Stimulated activated CD8-positive, alpha-beta memory T cell treated with anti-CD3 and anti-CD28 coated beads, Interleukin-7, amount 100 ng/mL, for 1 hour (primary cell): ENCODE measurements around the gene MYO1D.
A peak's percentile ranks its signal among the peaks of the same experiment; 100 is the strongest.
"Not testable (repeated sequence)": the region's sequence is repeated elsewhere in the genome, so short reads cannot be mapped to it uniquely, and the experiment has no call there.

Source experiments
- DNase-seq, 2 donors: peaks; one replicate each; pipeline ENCODE4 v3.0.0-alpha.2; 2020; ENCODE audit warnings: low read depth in 2 of 2

The MYO1D gene

DNA sequence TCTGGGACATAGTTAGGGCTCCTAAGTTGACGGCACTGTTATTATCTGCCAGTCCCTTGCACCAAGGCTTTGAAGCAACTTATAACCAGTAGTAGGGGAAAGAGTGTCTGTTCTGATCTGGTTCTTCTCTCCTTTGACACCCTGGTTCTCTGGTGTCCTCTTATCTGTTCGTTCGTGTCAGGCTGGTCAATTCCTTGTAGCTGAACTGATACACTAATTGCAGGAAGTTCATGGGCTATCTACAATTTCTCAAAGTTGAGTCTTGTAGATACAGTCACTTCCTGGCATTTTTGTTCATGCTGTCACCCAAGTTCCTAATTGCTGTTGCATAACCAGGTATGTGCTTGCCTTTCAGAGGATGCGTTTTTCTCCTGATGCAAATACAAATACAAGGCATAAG is 17.3 kb upstream of the MYO1D start:
- DNase-seq, result no peak

- DNase-seq, result not testable (repeated sequence)
These were observed 10.5 kb upstream of the MYO1D start for GRCh38 chr17:32887410-32887809.

GRCh38 chr17:32886951-32887350 is 10.0 kb upstream of the MYO1D start:
- DNase-seq, result not testable (repeated sequence)

DNA sequence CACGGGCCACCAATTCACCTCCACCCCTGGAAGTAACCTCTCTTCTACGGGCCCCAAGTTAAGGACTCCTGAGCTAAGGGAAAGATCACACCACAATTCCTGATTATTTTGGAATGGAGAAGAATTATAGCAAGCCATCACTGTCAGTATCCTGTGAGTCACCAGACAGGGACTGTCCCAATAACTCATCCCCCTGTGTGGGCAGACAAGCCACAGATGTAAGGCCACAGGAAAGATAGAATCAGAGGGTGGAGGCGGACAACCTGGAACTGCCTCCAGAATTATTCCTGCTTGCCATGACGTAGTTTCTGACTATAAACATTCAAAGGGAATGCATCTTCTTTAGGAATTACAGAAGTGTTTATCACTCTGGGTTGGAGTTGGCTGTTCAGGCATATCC is 5.8 kb upstream of the MYO1D start:
- no peak for DNase-seq

DNA sequence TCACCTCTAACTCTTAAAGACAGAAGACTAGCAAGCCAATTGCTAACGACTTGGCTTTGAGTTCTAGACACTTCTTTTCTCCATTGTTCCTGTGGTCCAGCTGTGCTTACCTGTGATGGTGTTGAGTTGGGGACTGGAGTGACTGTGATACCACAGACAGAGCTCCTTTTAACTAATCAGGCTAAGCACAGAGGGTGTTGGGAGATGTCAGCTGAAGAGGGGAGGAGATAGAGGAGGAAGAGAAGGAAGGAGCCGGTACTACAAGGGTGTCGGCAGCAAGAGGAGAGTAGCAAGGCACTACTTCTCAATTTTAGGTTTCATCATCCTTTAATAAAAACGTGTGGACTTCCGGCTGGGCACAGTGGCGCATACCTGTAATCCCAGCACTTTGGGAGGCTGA is 5.1 kb upstream of the MYO1D start:
- DNase-seq, result no peak

DNA sequence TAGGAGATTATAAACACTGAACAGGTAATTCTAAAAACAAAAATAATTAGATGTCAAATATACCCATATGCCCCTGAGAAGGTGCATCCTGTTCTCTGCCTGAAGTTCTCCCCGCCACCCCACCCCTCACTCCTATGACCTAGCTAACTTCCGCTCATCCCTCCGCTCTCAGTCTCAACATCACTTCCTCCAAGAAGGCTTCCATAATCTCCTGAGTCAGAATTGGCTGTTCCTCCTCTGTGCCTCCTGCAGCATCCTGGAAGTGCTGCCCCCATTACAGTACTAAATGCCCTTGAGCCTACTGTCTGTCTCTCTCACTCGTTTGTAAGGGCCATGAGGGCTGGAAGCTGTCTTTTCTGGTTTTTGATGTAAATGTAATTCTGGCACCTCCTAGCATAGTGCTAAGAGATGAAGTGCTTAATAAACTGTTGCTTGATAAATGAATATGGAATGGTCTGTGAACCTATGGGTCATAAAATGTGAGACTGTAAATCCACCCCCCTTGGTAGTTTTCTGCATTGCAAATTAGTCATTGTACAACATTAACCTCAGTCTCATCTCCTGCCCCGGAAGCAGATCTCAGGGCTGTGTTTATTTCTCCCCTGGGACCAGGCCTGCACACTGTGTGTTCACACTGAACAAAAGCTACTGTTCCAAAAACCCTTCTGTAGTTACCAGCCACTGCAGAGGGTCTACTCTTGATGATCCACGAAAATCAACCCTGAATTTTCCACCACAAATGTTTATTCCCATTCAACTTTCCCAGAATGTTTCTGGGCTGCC is 3.9 kb upstream of the MYO1D start:
- DNase-seq, result no peak

DNA sequence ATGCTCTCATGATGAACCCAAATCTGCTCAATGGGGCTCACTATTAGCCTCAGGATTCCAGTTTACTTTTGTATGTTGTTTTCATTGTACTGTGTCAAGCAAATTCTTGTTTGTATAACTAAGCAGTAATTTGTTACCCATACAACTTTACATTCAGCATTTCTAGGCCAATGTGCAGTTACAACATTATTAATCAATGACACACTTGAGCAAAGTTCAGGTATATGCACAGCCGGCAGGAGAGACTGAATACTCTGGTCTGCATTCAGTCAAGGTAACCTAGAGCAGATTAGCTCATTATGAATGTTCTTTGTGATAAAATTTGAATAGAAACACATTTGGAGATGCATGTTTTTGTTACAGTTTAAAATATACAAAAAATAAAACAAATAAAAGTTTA is 2.2 kb upstream of the MYO1D start:
- no peak for DNase-seq

- no peak for DNase-seq
These were observed 1.3 kb upstream of the MYO1D start for GRCh38 chr17:32878211-32878610.

GRCh38 chr17:32877164-32877764 is 340 bp upstream of the MYO1D start:
- DNase-seq, result peak; percentile 78 to 82

- DNase-seq, result no peak
These were observed 954 bp downstream of the MYO1D start for GRCh38 chr17:32875923-32876416.

GRCh38 chr17:32875230-32875917 is 1.6 kb downstream of the MYO1D start:
- DNase-seq, result no peak

- no peak for DNase-seq
These were observed 3.8 kb downstream of the MYO1D start for GRCh38 chr17:32873114-32873513.

GRCh38 chr17:32871746-32872145 is 5.2 kb downstream of the MYO1D start:
- DNase-seq, result no peak

GRCh38 chr17:32870969-32871368 is 6.0 kb downstream of the MYO1D start:
- DNase-seq, result no peak

DNA sequence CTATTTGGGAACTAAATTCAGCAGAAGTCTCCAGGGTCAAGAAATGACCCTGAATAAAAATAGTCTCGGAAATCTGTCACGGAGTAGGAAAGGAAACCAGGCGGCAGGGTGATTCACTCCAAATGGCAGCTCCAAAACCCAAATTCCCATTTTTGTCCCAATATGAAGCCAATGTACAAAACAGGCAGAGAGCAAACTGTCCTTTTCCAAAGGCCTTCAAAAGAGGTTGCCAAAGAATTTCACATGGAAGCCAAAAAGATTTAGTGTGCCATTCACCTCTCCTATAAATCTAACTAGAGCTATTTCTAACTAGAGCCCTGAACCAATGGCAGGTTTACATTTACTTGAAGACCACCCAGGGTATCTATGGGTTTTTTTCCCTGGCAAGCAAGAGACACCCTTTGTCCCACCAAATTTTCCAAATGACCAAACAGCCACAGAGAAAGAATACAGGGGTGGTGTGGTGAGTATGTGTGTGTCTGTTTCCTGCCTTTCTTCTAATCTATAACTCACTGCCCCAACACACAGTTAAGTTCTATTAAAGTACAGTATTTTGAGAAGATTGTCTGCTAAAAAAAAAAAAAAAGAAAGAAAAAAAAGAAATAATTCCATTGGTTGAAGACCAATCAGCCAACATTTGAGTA is 6.8 kb downstream of the MYO1D start:
- no peak for DNase-seq

DNA sequence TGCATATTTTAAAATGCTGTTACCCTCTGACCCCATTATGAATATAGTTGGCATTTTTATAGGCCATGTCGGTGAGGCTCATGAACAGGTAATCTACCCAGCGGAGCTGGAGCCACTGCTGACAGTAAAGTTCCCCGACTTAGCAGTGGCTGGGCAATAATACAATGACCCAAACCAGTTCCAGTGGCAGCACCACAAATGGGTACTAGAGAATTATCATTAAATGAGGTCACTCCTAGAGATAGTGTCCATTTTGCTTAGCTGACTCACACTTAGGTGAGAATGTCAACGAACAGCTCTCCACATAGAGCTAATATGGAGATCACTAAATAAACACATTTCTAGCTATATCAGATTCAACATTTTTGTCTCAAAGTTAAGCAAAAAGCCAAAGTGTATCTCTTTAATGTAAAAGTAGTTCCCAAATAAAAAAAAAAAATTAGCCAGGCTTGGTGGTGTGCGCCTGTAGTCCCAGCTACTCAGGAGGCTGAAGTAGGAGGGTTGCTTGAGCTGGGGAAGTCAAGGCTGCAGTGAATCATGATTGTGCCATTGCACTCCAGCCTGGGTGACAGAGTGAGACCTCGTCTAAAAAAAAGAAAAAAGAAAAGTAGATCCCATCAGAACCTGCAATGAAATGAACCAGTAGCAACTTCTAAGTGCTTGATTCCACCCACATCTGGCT is 7.4 kb downstream of the MYO1D start:
- DNase-seq, result no peak

DNA sequence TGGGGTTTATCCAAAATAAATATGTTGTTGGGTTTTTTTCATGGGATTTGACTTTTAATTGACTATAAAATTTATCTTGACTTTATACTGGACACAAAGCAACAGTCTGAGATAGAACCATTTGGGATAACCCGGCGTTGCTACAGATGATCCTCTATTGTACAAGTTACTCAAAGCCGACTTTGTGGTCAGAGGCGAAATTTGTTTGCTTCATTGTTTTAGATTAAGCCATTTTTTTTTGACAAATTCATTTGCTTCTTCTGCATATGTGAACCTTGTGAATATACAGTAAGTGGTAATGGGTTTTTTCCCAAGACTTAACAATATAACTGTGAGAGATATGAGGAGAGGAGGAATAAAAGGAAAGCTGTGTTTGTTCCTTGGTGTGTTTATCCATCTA is 11.8 kb downstream of the MYO1D start:
- DNase-seq, result no peak

DNA sequence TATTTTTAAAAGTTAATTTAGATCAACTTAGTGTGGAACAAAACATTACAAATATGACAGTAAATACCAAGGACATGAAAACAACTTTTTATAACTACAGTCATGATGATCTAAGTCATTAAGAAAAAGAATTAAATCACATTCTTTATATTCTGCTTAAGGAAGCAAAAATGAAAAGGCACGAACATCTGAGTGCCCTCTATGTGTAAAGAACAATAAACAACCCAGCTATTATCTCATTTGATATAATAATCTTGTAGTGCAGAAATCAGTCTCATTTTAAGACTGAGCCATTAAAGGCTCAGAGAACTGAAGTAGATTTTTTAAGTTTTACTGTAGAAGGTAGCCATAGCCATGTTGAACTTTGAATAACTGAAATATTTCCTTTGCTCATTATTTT is 13.4 kb downstream of the MYO1D start:
- DNase-seq, result no peak

GRCh38 chr17:32862940-32863339 is 14.0 kb downstream of the MYO1D start:
- DNase-seq, result no peak

DNA sequence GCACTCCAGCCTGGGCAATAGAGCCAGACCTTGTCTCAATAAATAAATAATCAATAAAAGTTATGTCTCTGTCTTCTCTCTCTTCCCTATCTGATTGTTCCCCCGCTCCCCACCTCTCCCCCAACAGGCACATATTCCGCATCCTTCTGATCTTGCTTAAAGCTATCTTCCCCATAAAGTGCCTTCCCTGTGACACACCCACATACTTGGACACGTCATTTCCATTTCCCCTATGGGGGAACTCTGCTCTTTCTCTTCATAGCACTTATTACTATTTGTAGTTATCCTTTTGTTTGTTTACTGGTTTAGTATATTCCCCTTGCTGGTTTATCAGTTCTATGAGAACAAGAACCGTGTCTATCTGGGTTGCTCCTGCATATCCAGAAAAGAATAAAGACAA is 14.9 kb downstream of the MYO1D start:
- DNase-seq, result no peak

DNA sequence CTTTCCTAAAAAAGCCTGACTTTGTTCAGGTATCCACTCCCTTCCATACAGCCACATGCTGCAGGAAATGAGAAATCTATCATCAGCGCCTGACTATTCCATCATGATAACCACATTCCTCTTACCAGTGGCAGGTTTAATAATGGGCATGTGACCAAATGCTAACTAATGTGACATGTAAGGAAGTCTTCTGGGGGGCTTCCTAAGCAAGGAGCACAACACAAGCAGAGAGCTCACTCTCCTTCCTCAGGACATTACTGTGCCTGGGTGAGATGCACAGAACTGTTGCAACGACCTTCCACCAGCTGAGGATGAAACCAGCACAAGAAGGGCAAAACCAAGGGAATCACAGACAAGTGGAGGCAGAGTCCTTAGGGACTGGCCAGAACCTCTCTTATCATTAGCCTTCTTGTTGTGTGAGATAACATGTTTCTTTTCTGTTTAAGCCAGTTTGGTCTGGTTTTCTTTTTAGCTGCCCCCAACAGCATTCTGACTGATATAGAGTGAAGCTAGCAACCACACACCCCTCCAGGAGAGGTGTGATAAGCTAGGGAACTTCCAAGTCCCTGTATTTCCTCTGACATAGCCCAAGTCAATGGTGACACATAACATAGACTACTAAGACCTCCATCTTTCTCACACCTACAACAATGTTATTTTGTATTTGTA is 16.9 kb downstream of the MYO1D start:
- DNase-seq, result no peak
